H1 (cell line): Measurements from ENCODE around the gene POLR3E. TPM values are rescaled to one million over a fixed set of nuclear protein-coding genes. Genes with fewer than 3 reads are reported as not detected.

Experiments used
- CTCF ChIA-PET: fragments of 300-600 bp; sonication (Branson Sonifier 250); formaldehyde crosslinking; loops from one replicate; lab custom pipeline; 2021; ENCODE audit not compliant: partially characterized antibody; lab: Charles Lee
- POLR2A ChIA-PET: fragments of 300-600 bp; sonication (Branson Sonifier 250); formaldehyde crosslinking; loops from one replicate; lab custom pipeline; 2021; ENCODE audit warnings: inconsistent platforms; ENCODE audit not compliant: partially characterized antibody; lab: Charles Lee
- DNase-seq, 2 experiments: peaks; one replicate each; pipeline versions ENCODE4 v3.0.0 to v3.0.0-alpha.2; 2010 to 2022; ENCODE audit warnings: low spot score in 2 of 2, low read depth in 1 of 2, mixed read lengths in 1 of 2
- FAIRE-seq: peaks from 2 replicates; lab custom pipeline; 2011; peaks lifted over from hg19 to GRCh38; lab: Jason Lieb, UNC
- H2AFZ ChIP-seq: 2 replicates; pipeline ENCODE4 v1.8.1; 2012; ENCODE audit warnings: low read length, inconsistent platforms
- H2AK5ac ChIP-seq: 2 replicates; pipeline ENCODE4 v1.6.1; 2013; ENCODE audit warnings: low read depth, low read length
- H2BK120ac ChIP-seq: replicated peaks from 2 replicates; pipeline ENCODE3; 2013; ENCODE audit warnings: low read depth, low read length, inconsistent platforms
- H2BK12ac ChIP-seq: 2 replicates; pipeline ENCODE4 v1.6.1; 2013; ENCODE audit warnings: low read depth, low read length
- H2BK15ac ChIP-seq: 2 replicates; pipeline ENCODE4 v1.6.1; 2013; ENCODE audit warnings: low read length
- H2BK20ac ChIP-seq: 2 replicates; pipeline ENCODE4 v1.6.1; 2013; ENCODE audit warnings: low read length
- H2BK5ac ChIP-seq: 2 replicates; pipeline ENCODE4 v1.6.1; 2013; ENCODE audit warnings: low read depth, low read length
- H3K14ac ChIP-seq: 2 replicates; pipeline ENCODE4 v1.6.1; 2013; ENCODE audit warnings: inconsistent platforms; ENCODE audit not compliant: insufficient read length
- H3K18ac ChIP-seq: 2 replicates; pipeline ENCODE4 v1.6.1; 2013; ENCODE audit warnings: low read length; ENCODE audit errors: extremely low read depth
- H3K23ac ChIP-seq: 2 replicates; pipeline ENCODE4 v1.6.1; 2013; ENCODE audit warnings: inconsistent platforms; ENCODE audit not compliant: insufficient read length
- H3K23me2 ChIP-seq: 2 replicates; pipeline ENCODE4 v1.6.1; 2013; ENCODE audit warnings: low read depth, low read length
- H3K27ac ChIP-seq: 2 replicates; pipeline ENCODE4 v1.6.1; 2011; ENCODE audit warnings: low read depth, low read length, inconsistent platforms
- H3K27me3 ChIP-seq, 4 experiments: replicated peaks in 1 of 4; 1 replicate in 1 of 4; 2 replicates in 3 of 4; pipeline versions ENCODE4 v1.6.1 to v1.8.1; 2011 to 2013; ENCODE audit warnings: low read length in 3 of 4, mild to moderate bottlenecking in 3 of 4, inconsistent platforms in 2 of 4, mixed read lengths in 2 of 4, moderate library complexity in 1 of 4; ENCODE audit not compliant: control insufficient read depth in 3 of 4, insufficient read depth in 3 of 4; ENCODE audit errors: extremely low read depth in 1 of 4
- H3K36me3 ChIP-seq, 4 experiments: 2 replicates each; pipeline versions ENCODE4 v1.6.1 to v1.8.1; 2011 to 2013; ENCODE audit warnings: mild to moderate bottlenecking in 4 of 4, low read length in 3 of 4, moderate library complexity in 2 of 4, control low read depth in 1 of 4, inconsistent platforms in 1 of 4; ENCODE audit not compliant: insufficient read depth in 4 of 4, control insufficient read depth in 2 of 4
- H3K4ac ChIP-seq: replicated peaks from 2 replicates; pipeline ENCODE3; 2013; ENCODE audit warnings: low read length, low read depth, mixed read lengths, inconsistent platforms; ENCODE audit not compliant: insufficient read length
- H3K4me1 ChIP-seq, 4 experiments: replicated peaks in 1 of 4; 1 replicate in 1 of 4; 2 replicates in 3 of 4; pipeline versions ENCODE4 v1.6.1 to v1.8.1; 2011 to 2013; ENCODE audit warnings: low read length in 3 of 4, inconsistent platforms in 2 of 4, mixed read lengths in 1 of 4; ENCODE audit not compliant: insufficient read depth in 4 of 4, control insufficient read depth in 3 of 4
- H3K4me2 ChIP-seq, 2 experiments: 2 replicates each; pipeline versions ENCODE4 v1.6.1 to v1.8.1; 2011 to 2013; ENCODE audit warnings: low read depth in 2 of 2, low read length in 2 of 2, control low read depth in 1 of 2, inconsistent platforms in 1 of 2, mild to moderate bottlenecking in 1 of 2; ENCODE audit not compliant: insufficient read depth in 1 of 2
- H3K4me3 ChIP-seq, 4 experiments: fragments of 200-600, 300-600 bp in 1 of 4; sonication (generic), shearing (Covaris generic), sonication (Bioruptor Twin) in 1 of 4; 2 replicates each; pipeline versions ENCODE4 v1.5.1 to v1.8.1; 2011 to 2016; ENCODE audit warnings: low read length in 4 of 4, low read depth in 3 of 4, control low read depth in 2 of 4, inconsistent platforms in 2 of 4, mild to moderate bottlenecking in 2 of 4, mixed read lengths in 1 of 4, moderate library complexity in 1 of 4; ENCODE audit not compliant: insufficient read depth in 2 of 4; ENCODE audit errors: extremely low read depth in 1 of 4
- H3K56ac ChIP-seq: replicated peaks from 2 replicates; pipeline ENCODE3; 2013; ENCODE audit warnings: low read depth, mild to moderate bottlenecking, mixed read lengths, low read length, inconsistent platforms; ENCODE audit not compliant: insufficient read length
- H3K79me1 ChIP-seq: 2 replicates; pipeline ENCODE4 v1.6.1; 2013; ENCODE audit warnings: low read depth, low read length, control low read depth
- H3K79me2 ChIP-seq, 2 experiments: 2 replicates each; pipeline versions ENCODE4 v1.6.1 to v1.8.1; 2012 to 2013; ENCODE audit warnings: low read length in 2 of 2, mild to moderate bottlenecking in 2 of 2, inconsistent platforms in 1 of 2; ENCODE audit not compliant: insufficient read depth in 2 of 2, control insufficient read depth in 1 of 2
- H3K9ac ChIP-seq, 4 experiments: replicated peaks in 1 of 4; 1 replicate in 1 of 4; 2 replicates in 3 of 4; pipeline versions ENCODE4 v1.6.1 to v1.8.1; 2011 to 2013; ENCODE audit warnings: low read depth in 3 of 4, low read length in 3 of 4, control low read depth in 2 of 4, mild to moderate bottlenecking in 2 of 4, moderate library complexity in 2 of 4, inconsistent platforms in 1 of 4; ENCODE audit errors: extremely low read depth in 1 of 4
- H3K9me3 ChIP-seq, 2 experiments: 2 replicates each; pipeline versions ENCODE4 v1.6.1 to v1.8.1; 2012 to 2013; ENCODE audit warnings: mild to moderate bottlenecking in 2 of 2, moderate library complexity in 2 of 2, control low read depth in 1 of 2, inconsistent platforms in 1 of 2, low read depth in 1 of 2, low read length in 1 of 2, mixed read lengths in 1 of 2; ENCODE audit not compliant: insufficient read depth in 2 of 2
- H4K20me1 ChIP-seq, 2 experiments: replicated peaks in 1 of 2; 2 replicates each; pipeline versions ENCODE3 to v1.8.1; 2011 to 2013; ENCODE audit warnings: inconsistent platforms in 2 of 2, low read length in 2 of 2, mild to moderate bottlenecking in 1 of 2; ENCODE audit not compliant: insufficient read depth in 2 of 2, control insufficient read depth in 1 of 2
- H4K5ac ChIP-seq: 2 replicates; pipeline ENCODE4 v1.6.1; 2013; ENCODE audit warnings: low read length, low read depth, mixed read lengths, inconsistent platforms; ENCODE audit not compliant: insufficient read length
- H4K8ac ChIP-seq: 2 replicates; pipeline ENCODE4 v1.8.0; 2013; ENCODE audit warnings: mild to moderate bottlenecking, moderate library complexity, low read length, inconsistent platforms; ENCODE audit not compliant: insufficient read depth; ENCODE audit errors: extremely low read depth
- H4K91ac ChIP-seq: replicated peaks from 2 replicates; pipeline ENCODE3; 2013; ENCODE audit warnings: low read length, mixed read lengths, inconsistent platforms; ENCODE audit not compliant: insufficient read length
- BCL11A ChIP-seq, 2 experiments: IDR thresholded peaks; one replicate each; pipeline ENCODE4 v1.6.1; 2011; ENCODE audit warnings: low read depth in 2 of 2, low read length in 2 of 2, mild to moderate bottlenecking in 2 of 2
- CEBPB ChIP-seq: IDR thresholded peaks from 2 replicates; pipeline ENCODE4 v1.6.1; 2012; ENCODE audit warnings: low read depth, low read length
- EP300 ChIP-seq, 2 experiments: IDR thresholded peaks; 1 replicate in 1 of 2; 2 replicates in 1 of 2; pipeline ENCODE4 v1.6.1; 2011 to 2012; ENCODE audit warnings: low read depth in 2 of 2, low read length in 2 of 2, mild to moderate bottlenecking in 2 of 2, borderline replicate concordance in 1 of 2, inconsistent platforms in 1 of 2, moderate library complexity in 1 of 2
- WGBS, 2 experiments: shearing (Covaris generic) in 1 of 2; methylation state at CpG; one replicate each; pipeline versions ENCODE4 v1.1.6 to v1.1.7; 2013 to 2015; ENCODE audit warnings: low lambda C conversion rate in 2 of 2, mixed read lengths in 2 of 2, inconsistent platforms in 1 of 2, low coverage in 1 of 2, missing lambda C conversion rate in 1 of 2; ENCODE audit not compliant: insufficient replicate concordance in 2 of 2, insufficient coverage in 1 of 2, insufficient read length in 1 of 2; ENCODE audit errors: extremely low coverage in 1 of 2, missing lambda C conversion rate in 1 of 2; 5-methylcytosine and 5-hydroxymethylcytosine counted together
- polyA plus RNA-seq, 7 experiments: library from polyadenylated mRNA; depleted of rRNA in 3 of 7; stranded (reverse) in 5 of 7; unstranded in 2 of 7; fragments of >200 nt in 5 of 7; fragments of 200-250 nt in 2 of 7; gene quantifications; 1 replicate in 5 of 7; 2 replicates in 1 of 7; 4 replicates in 1 of 7; pipeline versions ENCODE4 v1.2.1 to v1.2.3, GENCODE V29; 2011 to 2013; ENCODE audit warnings: missing spikeins in 2 of 7, mixed read lengths in 2 of 7
- total RNA-seq: library from RNA; stranded (reverse); fragmentation: NEBNext Ultra II Directional; extraction: Animal tissue kit (Norgen Biotek cat#: 25700); gene quantifications from 2 replicates; pipeline ENCODE4 v1.2.1, GENCODE V29; 2021
- TF ChIP-seq, protein P1 (sequence below): IDR thresholded peaks from 2 replicates; pipeline ENCODE4 v1.6.1; 2012; ENCODE audit warnings: low read length, inconsistent platforms

Gene POLR3E
- total and polyA plus RNA-seq, 2 of the 8 experiments (the other 6 are each of a cell fraction or from before 2014, with no cell fraction given): 96.5 to 125 TPM

DNA sequence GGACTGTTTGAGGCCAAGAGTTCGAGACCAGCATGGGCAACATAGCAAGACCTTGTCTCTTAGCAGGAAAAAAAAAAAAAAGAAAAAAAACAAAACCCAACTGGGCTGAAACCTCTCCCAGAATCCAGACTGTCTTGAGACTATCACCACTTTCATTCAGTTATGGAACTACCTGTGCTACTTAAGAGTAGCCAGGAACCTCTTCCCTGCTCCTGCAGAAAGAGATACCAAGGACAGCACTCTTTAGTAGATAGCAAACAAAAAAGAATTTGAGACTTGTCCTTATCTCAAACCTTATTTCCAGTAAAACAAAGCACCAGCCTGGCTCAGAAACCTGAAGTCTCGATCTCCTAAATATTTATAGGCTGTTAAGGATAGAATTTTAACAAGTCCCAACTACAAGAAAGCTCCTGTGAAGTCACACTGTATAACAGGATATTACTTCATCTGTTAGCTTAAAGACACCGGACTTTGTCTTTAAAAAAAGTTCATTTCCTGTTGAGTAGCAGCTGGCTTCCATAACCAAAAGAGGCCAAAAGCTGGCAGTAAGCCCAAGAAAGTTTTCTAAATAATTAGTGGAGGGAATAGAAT, 72.1 kb downstream of the POLR3E start:
- no peak overlapping the region for H4K91ac ChIP-seq
- H3K79me1 ChIP-seq: peaks cover 19% of the 10 kb centered on the region
- H2BK15ac ChIP-seq: no peak overlapping the region
- H4K5ac ChIP-seq: no peak overlapping the region
- H3K23ac ChIP-seq: no peak overlapping the region
- CTCF ChIA-PET: no interaction called here
- TF ChIP-seq CEBPB: no peak
- no peak for TF ChIP-seq BCL11A (IDR thresholded peaks at IDR 0.05; ENCODE audit: low read depth in 2 of 2, low read length in 2 of 2)
- TF ChIP-seq EP300 (IDR thresholded peaks at IDR 0.05; ENCODE audit: borderline replicate concordance in 1 of 2, low read depth in 2 of 2, low read length in 2 of 2): no peak
- TF ChIP-seq, protein P1, sequence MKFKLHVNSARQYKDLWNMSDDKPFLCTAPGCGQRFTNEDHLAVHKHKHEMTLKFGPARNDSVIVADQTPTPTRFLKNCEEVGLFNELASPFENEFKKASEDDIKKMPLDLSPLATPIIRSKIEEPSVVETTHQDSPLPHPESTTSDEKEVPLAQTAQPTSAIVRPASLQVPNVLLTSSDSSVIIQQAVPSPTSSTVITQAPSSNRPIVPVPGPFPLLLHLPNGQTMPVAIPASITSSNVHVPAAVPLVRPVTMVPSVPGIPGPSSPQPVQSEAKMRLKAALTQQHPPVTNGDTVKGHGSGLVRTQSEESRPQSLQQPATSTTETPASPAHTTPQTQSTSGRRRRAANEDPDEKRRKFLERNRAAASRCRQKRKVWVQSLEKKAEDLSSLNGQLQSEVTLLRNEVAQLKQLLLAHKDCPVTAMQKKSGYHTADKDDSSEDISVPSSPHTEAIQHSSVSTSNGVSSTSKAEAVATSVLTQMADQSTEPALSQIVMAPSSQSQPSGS: no peak
- no peak overlapping the region for H4K8ac ChIP-seq
- H3K4ac ChIP-seq: no peak overlapping the region
- no peak overlapping the region for H3K9ac ChIP-seq
- H2AK5ac ChIP-seq: no peak overlapping the region
- no peak overlapping the region for H3K18ac ChIP-seq
- 93% methylated on average over 3 of the region's 3 CpGs; no CpG with 5 or more reads in 1 of the 2 experiments for WGBS, 2 experiments
- no peak overlapping the region for H2BK120ac ChIP-seq
- no peaks in the 10 kb centered on the region for H3K9me3 ChIP-seq
- no peak for FAIRE-seq
- peaks cover 3 to 9% (median 5%) of the 10 kb centered on the region in 4 experiments; a peak in 5 of 8 replicates for H3K36me3 ChIP-seq
- H3K27me3 ChIP-seq: no peaks in the 10 kb centered on the region; a peak in 1 of 7 replicates
- peaks cover 7% of the 10 kb centered on the region for H3K23me2 ChIP-seq
- H2BK12ac ChIP-seq: no peak overlapping the region
- H2BK20ac ChIP-seq: no peak overlapping the region
- no peak for DNase-seq
- no peak overlapping the region for H3K4me3 ChIP-seq
- POLR2A ChIA-PET: interaction anchor here (1.6 kb wide), 1 partner anchor 23 kb away, joined by 3 read pairs; no protein-coding TSS in a partner anchor
- no peak overlapping the region for H2BK5ac ChIP-seq
- no peak overlapping the region for H3K14ac ChIP-seq
- H3K4me1 ChIP-seq: peaks cover 0 to 7% (median 4%) of the 10 kb centered on the region in 4 experiments; a peak in 4 of 7 replicates
- H3K79me2 ChIP-seq: peaks cover 14 to 84% of the 10 kb centered on the region in 2 experiments
- H3K56ac ChIP-seq: no peak overlapping the region
- no peak overlapping the region for H2AFZ ChIP-seq
- peaks cover 0 to 14% of the 10 kb centered on the region in 2 experiments for H4K20me1 ChIP-seq
- no peak overlapping the region for H3K4me2 ChIP-seq
- H3K27ac ChIP-seq: no peak overlapping the region
